ENCODE data around the gene SEC14L3. TPM values are rescaled to one million over a fixed set of nuclear protein-coding genes. Genes with fewer than 3 reads are reported as not detected.

Gene SEC14L3
- total and polyA plus RNA-seq, 2 of the 13 experiments (the other 11 are each of a cell fraction or from before 2014, with no cell fraction given) = not detected

DNA sequence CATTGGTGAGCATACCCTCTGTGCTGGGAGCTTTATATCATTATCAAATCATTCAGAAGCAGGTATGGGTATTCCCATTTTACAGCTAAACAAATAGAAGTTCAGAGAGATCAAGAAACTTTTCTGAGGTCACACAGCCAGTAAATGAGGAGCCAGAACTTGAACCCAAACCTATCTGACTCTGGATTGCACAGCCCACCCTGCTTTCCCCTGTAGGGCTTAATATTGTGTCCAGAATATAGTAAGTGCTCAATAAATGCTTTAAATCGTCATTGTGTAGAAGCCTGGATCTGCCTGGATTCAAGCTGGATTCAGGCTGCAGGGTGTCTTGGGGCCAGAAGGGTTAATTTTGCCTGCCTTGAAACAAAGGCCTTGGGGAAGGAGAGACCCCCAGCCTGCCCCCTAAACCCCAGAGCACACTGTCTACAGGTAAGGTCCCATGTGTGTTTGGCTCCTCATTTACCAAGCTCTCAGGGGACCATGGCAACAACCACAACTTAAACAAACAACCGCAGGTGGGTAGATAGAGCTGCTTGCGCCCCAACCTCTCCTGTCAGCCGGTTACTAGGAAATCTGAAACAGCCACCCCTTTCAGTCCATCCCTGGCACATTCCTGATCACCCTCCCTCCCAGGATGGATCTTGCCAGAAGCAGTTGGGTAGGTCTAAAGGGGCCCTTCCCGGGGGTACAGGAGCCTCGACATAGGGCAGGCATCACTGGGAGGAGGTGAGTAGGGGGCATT, 3.0 kb upstream of the SEC14L3 start:
- Histone ChIP-seq H4K20me1 (ENCODE audit: insufficient read depth, low read length) (no peaks in the 10 kb centered on the region), H3K27me3 (ENCODE audit: control insufficient read depth in 1 of 2, insufficient read depth in 2 of 2, low read length in 2 of 2) (peaks cover 4 to 40% of the 10 kb centered on the region in 2 experiments; a peak in 4 of 5 replicates), H2AFZ (ENCODE audit: low read length) (no peak overlapping the region), H3K4me3 (replicated peaks in 1 of 3; ENCODE audit: insufficient read depth in 1 of 3, low read depth in 2 of 3, low read length in 3 of 3) (no peak overlapping the region), H3K9me3 (ENCODE audit: low read length) (no peaks in the 10 kb centered on the region), H3K9ac (ENCODE audit: insufficient read depth, low read depth, low read length) (no peak overlapping the region), H3K4me1 (ENCODE audit: insufficient read depth, low read length) (no peaks in the 10 kb centered on the region), H3K27ac (ENCODE audit: extremely low read length, insufficient read depth, low read length) (no peak overlapping the region), H3K79me2 (ENCODE audit: insufficient read depth, low read length) (no peaks in the 10 kb centered on the region), H3K4me2 (ENCODE audit: low read depth, low read length) (no peak overlapping the region), H3K36me3 (replicated peaks in 1 of 2; ENCODE audit: control insufficient read depth in 1 of 2, insufficient read depth in 2 of 2, low read length in 2 of 2) (no peaks in the 10 kb centered on the region)
- TF ChIP-seq HNRNPUL1 (IDR thresholded peaks at IDR 0.05; ENCODE audit: low read depth, low read length) (no peak), ZBTB7A (CRISPR knock-in tag; IDR thresholded peaks at IDR 0.05) (no peak), ZNF777 (CRISPR knock-in tag; IDR thresholded peaks at IDR 0.05) (no peak), SMYD3 (CRISPR knock-in tag; IDR thresholded peaks at IDR 0.05) (no peak)
- FAIRE-seq (no peak), ATAC-seq (no peak), DNase-seq (ENCODE audit: low spot score) (no peak)
- POLR2A ChIA-PET = no interaction called here
- intact Hi-C loops (cut with micrococcal nuclease; ENCODE audit: unreplicated experiment) = no loop called here
- CTCF ChIA-PET (ENCODE audit: low intra/inter-chr PET ratio, low total read pairs) = no interaction called here
- no TSS peak for BruUV-seq (replicated peaks)
- in situ Hi-C loops (cut with HindIII; ENCODE audit: extremely low pct_ligation_motif_present, low pct_unique_long_range_greater_than_20kb) = no loop called here
- 0% methylated on average over 5 of the region's 6 CpGs for WGBS (ENCODE audit: low lambda C conversion rate)

DNA sequence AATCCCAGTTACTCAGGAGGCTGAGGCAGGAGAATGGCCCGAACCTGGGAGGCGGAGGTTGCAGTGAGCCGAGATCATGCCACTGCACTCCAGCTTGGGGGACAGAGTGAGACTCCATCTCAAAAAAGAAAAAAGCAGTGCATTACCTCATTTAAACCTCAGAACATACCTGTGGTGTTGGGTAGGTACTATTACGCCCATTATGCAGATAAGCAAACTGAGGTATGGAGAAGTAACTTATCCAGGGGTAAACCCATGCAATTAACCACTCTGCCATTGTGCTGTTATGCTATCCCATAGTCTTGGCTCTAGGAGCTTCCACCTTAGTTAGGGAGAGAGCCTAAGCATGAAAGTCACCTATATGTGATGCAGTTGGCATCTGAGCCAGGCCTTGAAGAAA, 2.3 kb upstream of the SEC14L3 start:
- DNase-seq (ENCODE audit: low spot score) (no peak), FAIRE-seq (no peak), ATAC-seq (no peak)
- no peak overlapping the region for H3K4me2 ChIP-seq (ENCODE audit: low read depth, low read length)
- no peaks in the 10 kb centered on the region for H3K79me2 ChIP-seq (ENCODE audit: insufficient read depth, low read length)
- ChIA-PET POLR2A (no interaction called here), CTCF (ENCODE audit: low intra/inter-chr PET ratio, low total read pairs) (no interaction called here)
- no peak overlapping the region for H3K27ac ChIP-seq (ENCODE audit: extremely low read length, insufficient read depth, low read length)
- H3K27me3 ChIP-seq (ENCODE audit: control insufficient read depth in 1 of 2, insufficient read depth in 2 of 2, low read length in 2 of 2) = peaks cover 4 to 40% of the 10 kb centered on the region in 2 experiments; a peak in 4 of 5 replicates
- in situ Hi-C loops (cut with HindIII; ENCODE audit: extremely low pct_ligation_motif_present, low pct_unique_long_range_greater_than_20kb) (no loop called here), intact Hi-C loops (cut with micrococcal nuclease; ENCODE audit: unreplicated experiment) (no loop called here)
- no peaks in the 10 kb centered on the region for H3K9me3 ChIP-seq (ENCODE audit: low read length)
- no TSS peak for BruUV-seq (replicated peaks)
- H3K4me1 ChIP-seq (ENCODE audit: insufficient read depth, low read length) = no peaks in the 10 kb centered on the region
- H2AFZ ChIP-seq (ENCODE audit: low read length) = no peak overlapping the region
- 46% methylated on average over 4 of the region's 4 CpGs for WGBS (ENCODE audit: low lambda C conversion rate)
- TF ChIP-seq ZNF501 (CRISPR knock-in tag; IDR thresholded peaks at IDR 0.05) (no peak), RBM39 (IDR thresholded peaks at IDR 0.05; ENCODE audit: low read depth, low read length, poor library complexity, severe bottlenecking) (no peak), ZNF629 (CRISPR knock-in tag; conservative IDR thresholded peaks at IDR 0.05) (peak; percentile 45)
- no peak overlapping the region for H3K4me3 ChIP-seq (replicated peaks in 1 of 3; ENCODE audit: insufficient read depth in 1 of 3, low read depth in 2 of 3, low read length in 3 of 3)
- no peaks in the 10 kb centered on the region for H3K36me3 ChIP-seq (replicated peaks in 1 of 2; ENCODE audit: control insufficient read depth in 1 of 2, insufficient read depth in 2 of 2, low read length in 2 of 2)
- H4K20me1 ChIP-seq (ENCODE audit: insufficient read depth, low read length) = no peaks in the 10 kb centered on the region
- no peak overlapping the region for H3K9ac ChIP-seq (ENCODE audit: insufficient read depth, low read depth, low read length)

All from HepG2 (cell line).